Colon (tissue), 2 donors: ENCODE measurements around the gene GJD4.

ENCODE experiments used
- FAIRE-seq: peaks from 2 replicates; lab custom pipeline; 2012; peaks lifted over from hg19 to GRCh38; lab: Jason Lieb, UNC
- donor health status: control.
- donor health status: control.

Gene GJD4, protein sequence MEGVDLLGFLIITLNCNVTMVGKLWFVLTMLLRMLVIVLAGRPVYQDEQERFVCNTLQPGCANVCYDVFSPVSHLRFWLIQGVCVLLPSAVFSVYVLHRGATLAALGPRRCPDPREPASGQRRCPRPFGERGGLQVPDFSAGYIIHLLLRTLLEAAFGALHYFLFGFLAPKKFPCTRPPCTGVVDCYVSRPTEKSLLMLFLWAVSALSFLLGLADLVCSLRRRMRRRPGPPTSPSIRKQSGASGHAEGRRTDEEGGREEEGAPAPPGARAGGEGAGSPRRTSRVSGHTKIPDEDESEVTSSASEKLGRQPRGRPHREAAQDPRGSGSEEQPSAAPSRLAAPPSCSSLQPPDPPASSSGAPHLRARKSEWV

DNA sequence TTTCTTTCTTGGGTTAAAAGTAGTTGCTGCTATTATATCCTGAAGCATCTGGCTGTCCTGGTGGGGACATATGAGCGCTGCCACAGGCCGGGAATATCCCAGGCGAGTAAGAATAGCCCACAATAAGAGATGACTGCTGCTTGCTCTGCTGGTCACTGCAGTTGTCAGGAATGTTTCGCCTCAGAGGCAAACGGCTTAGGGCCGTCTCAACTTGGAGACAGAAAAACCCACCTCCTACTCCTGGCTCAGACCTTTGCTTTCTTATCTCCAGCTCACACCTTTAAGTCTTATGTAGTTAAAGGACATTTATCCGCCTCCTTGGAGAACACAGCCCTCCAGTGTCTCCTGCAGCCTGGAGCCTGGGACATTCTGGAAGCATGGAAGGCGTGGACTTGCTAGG, at the start of gene GJD4:
Gene GJD4, plus strand, starts transcription at position 151 of the 400 bp plus-strand sequence. Its CDS starts 227 bp downstream, at position 378.
- no peak for FAIRE-seq

DNA sequence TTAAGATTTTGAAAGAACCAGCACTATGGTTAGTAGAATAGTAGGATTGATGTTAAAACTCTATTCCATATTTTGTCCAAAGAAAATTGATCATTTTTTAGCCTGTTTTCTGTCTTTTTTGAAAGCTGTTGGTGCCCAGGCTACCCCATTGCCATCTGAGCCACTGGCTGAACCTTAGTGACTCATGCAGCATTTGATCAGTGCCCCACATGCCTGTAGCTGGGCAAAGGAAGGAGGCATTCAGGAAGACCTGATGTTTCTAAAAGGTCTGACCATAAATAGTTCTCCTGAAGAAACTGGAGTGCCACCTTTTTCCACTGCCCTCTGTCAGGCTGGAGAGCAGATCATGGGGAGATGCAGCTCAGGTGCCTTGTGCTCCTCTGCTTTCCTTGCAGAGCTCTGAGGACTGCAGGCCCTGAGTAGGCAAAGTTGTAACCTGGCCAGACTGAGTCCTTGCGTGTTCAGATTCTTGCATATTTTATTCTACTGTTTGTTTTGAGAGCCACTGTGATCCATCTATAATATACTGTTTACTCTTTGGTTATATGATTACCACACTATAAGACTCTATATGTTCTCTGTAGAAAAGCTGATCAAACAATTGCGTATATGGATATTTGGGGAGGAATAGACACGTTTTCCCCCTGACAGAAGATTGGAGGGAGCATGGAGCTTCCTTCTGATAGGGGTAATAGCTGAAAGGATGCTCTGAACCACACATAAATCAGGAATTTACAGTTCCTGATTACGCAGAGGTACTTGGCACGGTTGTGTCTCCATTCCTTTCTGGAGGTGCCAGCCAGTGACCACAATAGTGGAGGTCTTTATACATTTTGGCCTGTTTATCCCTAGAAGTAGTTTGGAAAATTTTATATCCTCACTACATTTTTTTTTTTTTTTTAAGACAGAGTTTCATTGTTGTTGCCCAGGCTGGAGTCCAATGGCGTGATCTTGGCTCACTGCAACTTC, 48.9 kb upstream of the GJD4 start:
- no peak for FAIRE-seq

DNA sequence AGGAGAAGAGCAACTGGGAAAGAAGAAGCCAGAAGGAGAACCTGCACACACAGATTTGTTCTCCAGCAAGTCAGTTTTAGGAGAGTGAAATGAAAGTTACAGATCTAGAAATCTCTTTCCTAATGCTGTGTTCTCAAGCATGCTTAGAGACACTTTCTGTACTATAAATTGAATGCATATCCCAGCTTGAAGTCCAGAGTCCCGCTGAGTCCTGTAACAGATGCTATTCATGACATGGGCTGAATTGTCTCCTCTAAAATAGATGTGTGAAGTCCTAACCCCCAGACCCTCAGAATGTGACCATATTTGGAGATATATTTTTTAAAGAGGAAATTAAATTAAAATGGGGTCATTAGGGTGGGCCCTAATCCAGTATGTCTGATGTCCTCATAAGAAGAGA, 46.9 kb upstream of the GJD4 start:
- no peak for FAIRE-seq

DNA sequence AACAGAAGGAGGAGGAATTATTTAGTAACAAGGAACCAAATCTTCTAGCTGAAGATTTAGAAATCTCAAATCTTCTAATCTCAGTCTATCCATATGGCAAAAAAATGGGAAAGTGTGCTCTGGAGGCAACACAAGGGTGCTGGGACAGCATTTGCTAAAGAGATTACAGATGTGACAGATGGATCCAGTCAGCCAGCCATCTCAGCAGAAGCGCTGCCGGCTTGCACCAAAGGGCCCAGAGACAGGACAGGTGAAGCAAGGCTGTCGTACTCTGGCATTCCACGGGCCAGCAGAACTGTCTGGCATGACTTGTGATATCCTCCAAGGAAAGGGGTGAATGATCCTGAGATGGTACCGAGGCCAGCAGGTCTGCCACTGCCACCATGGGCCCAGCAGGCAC, 45.7 kb upstream of the GJD4 start:
- FAIRE-seq, result no peak

DNA sequence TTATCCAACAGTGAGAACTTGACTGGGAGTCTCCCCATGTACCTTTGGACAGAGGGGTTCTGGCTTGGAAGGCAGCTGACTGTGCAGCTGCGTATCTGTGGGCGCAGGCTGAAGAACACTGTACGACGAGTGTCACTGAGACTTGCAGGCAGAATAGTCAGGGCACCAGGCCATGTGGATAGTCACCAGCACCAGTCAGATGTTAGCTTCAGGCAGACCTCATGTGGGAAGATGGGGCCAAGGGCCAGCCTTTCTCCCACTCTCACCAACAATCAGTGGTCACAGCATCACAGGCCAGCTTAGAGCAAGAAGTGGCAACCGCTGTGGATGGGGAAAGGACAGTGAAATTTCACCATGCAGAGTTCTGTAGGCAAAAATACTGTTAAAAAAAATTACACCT, 43.4 kb upstream of the GJD4 start:
- FAIRE-seq, result no peak

DNA sequence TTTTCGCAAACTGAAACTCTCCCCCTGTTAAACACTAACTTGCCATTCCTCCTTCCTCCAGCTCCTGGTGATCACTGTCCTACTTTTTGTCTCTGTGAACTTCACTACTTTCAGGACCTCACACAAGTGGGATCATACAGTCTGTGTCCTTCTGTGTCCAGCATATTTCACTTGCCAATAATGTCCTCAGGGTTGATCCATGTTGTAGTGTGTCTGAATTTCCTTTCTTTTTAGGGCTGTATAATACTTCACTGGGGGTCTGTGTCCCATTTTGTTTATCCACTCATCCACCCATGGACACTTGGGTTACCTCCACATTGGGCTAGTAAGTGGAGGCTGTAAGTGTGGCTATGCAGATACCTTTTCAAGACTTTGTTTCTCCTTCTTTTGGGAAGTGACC, 42.7 kb upstream of the GJD4 start:
- FAIRE-seq, result no peak

DNA sequence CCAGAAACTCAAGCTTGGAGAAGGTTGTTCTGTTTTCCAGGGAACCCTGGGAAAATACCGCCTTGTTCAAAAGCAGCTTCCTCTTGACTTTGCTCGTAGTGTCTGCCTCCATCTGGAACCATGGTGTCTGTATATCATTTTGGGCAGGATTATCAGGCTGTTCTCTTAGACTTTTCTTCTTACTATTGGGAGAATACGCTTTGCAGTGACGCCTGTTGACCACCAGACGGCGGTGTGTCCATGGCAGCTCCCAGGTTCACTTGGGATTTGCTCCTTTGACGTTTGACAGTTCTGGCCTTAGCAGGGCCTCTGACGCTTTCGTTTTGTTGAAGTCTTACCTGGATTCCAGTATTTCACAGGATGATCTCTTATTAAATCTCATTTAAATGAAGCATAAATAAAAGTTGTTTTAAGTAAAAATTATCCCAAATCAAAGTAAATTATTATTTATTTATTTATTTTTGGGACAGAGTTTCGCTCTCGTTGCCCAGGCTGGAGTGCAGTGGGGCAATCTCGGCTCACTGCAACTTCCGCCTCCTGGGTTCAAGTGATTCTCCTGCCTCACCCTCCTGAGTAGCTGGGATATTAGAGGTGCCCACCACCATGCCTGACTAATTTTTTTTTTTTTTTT, 41.8 kb upstream of the GJD4 start:
- FAIRE-seq, result no peak

DNA sequence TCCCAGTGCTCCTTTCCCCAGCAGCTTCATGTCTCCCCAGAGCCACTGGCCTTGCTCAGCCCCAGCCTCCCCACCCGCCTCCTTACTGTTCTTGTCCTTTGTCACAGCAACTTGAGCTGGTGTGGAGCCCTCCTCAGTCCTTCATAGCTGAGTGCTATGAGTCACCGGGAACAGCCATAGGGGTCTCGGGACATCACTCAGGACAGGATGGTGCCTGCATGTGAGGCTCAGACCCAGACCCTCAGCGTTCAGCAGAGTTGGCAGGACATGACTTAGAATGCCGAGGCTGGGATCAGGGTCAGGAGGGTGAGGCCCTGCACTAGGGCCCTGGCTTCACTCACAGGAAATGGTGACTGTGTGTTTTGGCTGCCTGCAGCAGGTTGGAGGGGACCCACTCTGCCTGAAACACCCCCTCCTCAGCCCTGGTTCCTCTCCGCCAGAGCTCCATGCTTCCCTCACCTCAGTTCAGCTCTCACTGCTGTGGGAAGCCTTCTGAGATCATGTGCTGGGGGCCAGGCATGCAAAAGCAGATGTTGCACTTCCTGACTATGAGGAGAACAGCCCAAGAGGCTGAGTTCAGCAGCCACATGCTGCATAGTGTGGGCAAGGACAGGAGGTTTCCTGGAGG, 40.7 kb upstream of the GJD4 start:
- FAIRE-seq, result no peak

DNA sequence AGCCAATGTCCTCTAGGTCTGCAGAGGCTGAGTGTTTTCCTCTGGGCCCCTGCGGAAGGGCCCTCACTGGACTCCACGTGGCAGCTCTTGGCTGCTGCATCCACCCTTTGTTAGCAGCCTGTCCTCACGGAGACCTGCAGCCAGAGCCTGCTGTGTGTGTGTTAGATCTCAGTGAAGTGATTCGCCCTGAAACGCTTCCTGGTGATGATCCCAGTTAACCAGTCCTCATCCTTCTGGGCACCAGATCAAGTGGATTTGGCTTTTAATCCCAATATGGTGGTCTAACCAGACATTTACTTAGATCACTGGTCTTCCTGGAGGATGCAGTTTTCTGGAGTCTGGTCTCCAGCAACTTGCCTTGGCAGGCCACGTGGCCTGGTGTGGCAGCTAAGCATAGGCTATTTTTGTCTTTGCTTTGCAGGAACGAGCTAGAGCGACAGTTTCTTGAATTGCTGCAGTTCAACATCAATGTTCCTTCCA, 39.5 kb upstream of the GJD4 start:
- FAIRE-seq, result no peak

DNA sequence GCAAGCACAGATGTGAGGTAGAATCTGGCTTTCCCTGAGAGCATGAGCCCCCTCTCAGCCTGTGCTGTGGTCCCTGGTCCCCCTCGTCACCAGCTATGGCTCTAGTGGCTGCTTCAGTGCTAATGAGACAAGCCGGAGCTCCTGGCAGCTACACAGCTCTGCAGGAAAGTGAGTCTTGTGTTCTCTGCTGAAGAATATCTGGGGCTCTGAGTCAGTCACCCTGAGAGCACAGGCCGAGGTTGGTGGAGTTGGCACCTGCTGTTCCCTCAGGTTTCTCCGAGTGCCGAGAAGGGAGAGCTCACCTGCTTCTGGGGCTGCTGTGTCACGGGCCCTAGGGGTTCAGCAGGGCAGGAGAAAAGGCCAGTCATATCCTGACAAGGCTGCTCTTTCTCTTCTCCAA, 37.2 kb upstream of the GJD4 start:
- no peak for FAIRE-seq

DNA sequence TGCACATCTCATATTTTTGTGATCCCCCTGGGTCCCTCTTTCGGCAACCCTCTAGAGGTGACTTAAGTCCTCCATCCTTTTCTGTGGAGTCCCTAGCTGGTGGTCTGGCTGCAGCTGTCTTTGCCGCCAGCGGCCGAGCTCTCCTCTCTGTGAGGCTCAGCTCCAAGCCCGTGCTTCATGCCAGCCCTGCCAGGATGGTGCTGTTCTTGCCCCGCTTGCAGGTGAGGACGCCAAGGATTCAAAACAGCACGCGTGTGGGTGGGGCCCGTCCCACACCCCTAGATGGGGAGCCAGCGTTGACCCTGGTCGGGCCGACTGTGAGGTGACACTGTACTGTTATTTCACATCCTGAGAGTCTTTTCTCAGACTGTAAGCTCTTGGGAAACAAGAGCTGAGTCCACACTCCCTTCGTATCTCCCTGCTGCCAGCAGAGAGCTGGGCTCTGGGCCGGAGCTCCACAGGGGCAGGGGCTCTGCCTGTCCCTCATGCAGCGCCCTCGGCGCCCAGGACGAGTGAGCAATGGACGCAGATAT, 36.6 kb upstream of the GJD4 start:
- no peak for FAIRE-seq

DNA sequence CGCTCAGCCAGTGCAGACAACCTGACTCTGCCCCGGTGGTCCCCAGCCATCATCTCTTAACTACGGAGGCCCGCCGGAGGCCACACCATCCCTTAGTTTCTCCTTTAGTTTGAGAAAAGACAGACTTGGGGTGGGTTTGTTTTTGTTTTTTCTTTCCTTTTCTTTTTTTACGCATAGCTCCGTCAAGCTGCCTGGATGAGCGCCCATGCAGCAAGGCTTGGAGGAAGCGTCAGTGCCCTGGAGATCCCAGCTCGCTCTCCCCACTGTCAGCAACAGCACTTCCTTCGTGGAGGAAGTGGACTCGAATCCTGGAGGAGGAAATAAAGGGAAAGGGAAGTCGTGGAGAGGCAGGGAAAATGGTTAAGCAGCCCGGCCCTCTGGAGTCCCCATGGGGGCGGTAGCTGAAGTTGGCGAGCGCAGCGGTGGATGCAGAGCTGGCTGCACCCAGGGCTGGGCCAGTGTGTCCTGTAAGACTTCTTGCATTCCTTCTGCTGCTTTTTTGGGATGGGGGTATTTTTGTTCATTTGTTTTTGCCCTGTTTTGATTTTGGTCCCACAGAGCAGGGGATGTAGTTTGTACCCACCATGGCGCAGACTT, 35.9 kb upstream of the GJD4 start:
- no peak for FAIRE-seq

DNA sequence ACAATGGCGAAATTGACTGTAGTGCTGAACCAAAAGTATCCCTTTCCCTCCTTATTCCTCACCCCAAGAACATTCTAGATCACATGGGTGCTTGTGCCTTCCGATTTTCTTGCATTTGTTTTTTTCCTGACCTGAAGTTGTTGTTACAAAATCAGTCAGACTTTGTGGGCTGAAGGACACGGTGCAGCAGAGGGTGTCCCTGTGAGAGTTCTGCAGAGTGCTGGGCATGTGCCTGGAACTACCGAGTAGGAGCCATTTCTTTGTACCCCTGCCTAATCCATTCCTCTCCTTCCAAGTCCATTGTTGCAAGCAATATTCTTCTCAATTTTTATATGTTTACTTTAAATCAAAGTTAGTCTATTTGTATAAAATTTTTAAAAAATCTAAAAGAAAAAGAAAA, 35.3 kb upstream of the GJD4 start:
- FAIRE-seq, result no peak

DNA sequence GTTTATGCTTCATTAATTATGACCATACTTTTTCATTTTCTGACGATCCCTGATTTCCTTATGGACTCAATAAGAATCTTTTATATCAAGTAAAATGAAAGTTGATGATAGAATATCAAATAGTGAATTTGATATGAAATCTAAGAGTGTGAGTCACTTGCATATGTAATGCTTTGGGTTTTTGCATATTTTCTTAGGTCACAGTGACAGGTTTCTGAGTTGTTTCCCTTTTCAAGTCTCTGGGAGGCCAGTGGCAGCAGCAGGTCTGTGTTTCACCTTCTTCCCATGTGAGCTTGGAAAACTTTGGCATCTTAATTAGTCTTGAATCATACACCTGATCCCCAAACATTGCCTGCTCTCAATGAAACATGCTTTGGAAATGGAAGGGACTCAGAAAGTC, 34.7 kb upstream of the GJD4 start:
- FAIRE-seq, result no peak

DNA sequence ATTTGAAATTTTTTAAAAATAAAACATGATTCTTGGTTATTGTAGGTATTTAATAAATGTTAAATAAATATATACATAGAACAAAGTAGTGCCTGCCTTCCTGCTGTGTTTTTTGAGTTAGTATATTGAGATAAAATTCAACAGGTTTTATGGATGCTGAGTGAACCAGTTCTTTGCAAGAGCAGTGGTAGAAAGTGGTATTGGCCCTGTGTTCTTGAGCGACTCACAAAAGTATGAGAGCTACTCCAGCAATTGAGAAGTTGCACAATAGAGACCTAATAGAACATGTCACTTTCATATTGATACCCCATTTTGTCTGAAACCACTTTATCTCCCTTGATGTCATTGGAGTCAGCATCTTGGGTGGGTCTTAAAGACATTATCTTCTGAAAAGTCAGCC, 32.6 kb upstream of the GJD4 start:
- no peak for FAIRE-seq

DNA sequence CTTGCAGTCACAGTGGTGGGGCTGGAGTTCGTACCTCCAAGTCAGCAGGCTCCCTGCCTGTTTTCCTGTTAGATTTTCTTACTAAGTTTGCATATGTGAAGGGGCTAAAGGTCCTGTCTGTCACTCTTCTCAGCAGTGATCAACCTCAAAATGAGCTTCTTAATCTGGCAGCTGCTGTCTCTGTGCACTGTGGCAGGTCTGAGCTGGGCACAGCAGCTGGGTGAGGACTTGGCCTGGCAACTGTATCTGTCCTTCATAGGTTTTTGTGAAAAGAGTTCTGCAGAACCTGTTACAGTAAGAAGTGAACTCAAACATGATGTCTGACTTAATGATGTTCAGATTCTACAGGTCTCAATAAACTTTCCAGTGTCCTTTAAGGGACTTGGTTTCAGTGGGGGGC, 31.3 kb upstream of the GJD4 start:
- FAIRE-seq, result no peak

DNA sequence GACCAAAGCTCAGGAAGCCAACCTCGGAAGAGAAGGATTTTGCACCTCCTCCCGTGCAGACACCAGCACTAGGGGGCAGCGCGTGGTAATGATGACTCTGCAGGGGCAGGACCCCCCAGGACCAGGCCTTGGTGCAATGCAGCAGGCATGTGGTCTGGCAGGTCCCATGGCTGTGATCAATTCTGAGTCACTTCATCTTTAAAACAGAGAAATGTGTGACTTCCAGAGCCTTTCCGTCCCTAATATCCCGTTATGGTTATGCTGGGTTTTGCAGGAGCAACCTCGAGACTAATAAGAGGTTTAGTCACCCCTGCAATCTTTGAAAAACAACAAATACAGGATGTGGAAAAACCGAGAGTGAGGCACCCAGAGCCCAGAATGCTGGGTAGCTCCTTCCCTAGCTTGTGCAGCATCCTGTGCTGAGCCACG, 30.2 kb upstream of the GJD4 start:
- no peak for FAIRE-seq

DNA sequence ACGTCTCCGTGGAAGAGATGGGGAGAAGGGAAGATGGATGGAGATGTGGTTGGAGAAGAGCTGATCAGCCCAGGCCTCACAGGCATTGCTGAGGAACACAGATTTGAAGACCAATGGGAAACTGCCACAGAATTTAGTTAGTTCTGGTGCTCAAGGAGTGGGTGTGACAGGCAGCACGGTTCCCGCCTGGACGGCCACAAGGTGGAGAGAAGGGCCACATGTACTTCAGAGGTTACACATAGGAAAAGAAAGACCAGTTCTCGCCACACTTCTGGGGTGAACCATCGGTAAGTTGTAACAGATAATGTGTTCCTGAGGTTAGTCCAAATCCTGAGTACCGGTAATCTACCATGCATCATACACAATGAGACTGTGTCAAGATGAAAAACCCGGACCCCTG, 29.5 kb upstream of the GJD4 start:
- no peak for FAIRE-seq

DNA sequence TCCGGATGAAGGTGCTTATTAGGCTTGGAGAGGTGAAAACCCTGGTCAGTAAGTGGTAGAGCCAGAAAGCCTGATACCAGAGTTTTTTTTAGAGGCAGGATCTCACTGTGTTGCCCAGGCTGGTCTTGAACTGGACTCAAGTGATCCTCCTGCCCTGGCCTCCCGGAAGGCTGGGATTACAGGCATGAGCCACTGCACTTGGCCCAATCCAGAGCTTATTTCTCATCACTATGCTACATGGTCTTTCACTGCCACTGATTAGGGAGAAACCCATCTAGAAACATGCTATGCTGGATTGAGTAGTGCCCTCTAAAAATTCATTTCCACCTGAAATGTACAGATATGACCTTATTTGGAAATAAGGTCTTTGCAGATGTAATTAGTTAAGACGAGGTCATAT, 28.4 kb upstream of the GJD4 start:
- no peak for FAIRE-seq

DNA sequence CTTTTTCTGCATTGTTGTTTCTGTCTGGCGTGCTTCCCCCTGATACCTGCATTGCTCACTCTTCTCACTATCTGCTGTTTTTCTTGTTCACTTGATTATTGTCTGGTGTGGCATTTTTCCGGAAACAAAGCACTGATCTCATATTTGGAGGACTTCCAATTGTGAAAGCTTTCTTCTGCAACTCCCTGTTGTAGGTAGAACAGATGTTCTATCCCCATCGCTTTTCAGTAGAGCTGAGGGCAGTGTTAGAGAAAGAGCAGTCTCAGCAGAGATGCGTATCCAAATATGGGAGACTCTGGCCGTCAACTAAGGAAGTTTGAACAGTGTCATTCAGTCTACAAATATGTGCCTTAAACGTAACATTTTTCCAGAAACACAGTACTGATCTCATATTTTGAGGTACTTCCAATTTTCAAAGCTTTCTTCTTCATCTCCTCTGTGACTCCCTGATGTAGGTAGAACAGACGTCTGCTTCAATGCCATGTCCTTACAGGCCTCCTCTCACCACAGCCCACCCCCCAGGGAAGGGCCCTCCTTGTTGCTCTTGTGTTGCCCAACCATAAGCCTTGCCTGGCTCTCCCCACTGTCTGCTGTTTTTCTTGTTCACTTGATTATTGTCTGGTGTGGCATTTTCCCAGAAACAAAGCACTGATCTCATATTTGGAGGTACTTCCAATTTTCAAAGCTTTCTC, 27.1 kb upstream of the GJD4 start:
- no peak for FAIRE-seq

DNA sequence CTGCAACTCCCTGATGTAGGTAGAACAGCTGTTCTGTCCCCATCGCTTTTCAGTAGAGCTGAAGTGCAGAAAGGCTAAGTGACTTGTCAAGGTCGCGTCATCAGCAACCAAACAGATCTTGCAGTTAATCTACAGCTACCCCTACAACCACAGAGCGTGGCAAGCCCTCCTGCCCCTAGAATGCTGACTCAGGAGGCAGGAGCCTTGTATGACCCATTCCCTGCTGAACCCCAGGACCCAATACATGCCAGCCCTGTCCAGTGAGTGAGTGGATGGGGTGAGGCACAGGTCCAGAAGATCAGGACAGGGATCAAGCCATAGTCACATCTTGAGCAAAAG, 26.6 kb upstream of the GJD4 start:
- FAIRE-seq, result no peak
